ENCODE measurements around the gene ST3GAL2. TPM values are rescaled to one million over a fixed set of nuclear protein-coding genes. Genes with fewer than 3 reads are reported as not detected.

The ST3GAL2 gene
- total RNA-seq, 1 experiment from 2014 or later = 45.9 TPM

DNA sequence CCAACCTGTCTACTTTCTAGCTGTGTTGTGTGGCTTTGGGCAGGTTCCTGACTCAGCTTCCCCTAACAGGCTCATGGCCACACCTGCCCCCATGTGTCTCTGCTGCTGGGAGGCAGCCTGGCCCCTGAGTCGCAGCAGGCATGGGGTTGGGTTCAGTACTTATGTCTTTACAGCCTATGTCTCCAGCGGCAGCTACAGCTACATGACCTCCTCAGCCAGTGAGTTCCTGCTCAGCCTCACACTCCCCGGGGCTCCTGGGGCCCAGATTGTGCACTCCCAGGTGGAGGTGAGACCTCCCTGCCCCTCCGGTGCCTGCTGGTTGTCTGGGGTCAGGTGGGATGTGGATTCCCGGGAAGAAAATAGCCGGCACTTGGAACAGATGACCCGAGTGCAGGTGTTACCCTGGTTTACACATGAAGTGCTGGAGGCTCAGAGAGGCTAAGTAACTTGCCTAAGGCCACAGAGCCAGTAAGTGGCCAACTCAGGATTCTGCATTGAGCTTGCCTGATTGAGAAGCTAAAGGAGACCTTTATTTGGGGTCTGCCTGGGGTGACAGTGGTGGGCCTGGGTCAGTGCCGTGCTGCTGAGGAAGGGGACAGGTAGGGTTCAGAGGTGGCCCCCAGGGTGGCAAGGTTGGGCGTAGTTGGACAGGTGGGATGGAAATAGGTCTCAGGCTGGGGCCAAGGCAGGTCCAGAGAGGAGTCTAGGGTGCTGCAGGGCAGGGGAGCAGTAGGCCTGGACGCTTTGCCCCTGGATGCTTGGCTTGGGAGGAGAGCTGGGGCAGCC, 31.4 kb upstream of the ST3GAL2 start:
- H3K18ac ChIP-seq (ENCODE audit: insufficient read length, low read depth, low read length) = no peak overlapping the region
- H3K9ac ChIP-seq (ENCODE audit: extremely low read depth, insufficient read length, low read length) = no peak overlapping the region
- no peak overlapping the region for H2BK12ac ChIP-seq (ENCODE audit: insufficient read length, low read depth, low read length)
- H2BK20ac ChIP-seq (ENCODE audit: low read depth, low read length, poor library complexity, severe bottlenecking) = no peak overlapping the region
- H3K56ac ChIP-seq (ENCODE audit: insufficient read length, low read depth, low read length) = no peak overlapping the region
- H3K9me3 ChIP-seq (ENCODE audit: control insufficient read depth, low read depth, low read length) = no peaks in the 10 kb centered on the region
- H4K91ac ChIP-seq (ENCODE audit: insufficient read length, low read depth, low read length) = no peak overlapping the region
- no peak overlapping the region for H2AK5ac ChIP-seq (ENCODE audit: insufficient read length, low read length)
- TF ChIP-seq, protein P1, sequence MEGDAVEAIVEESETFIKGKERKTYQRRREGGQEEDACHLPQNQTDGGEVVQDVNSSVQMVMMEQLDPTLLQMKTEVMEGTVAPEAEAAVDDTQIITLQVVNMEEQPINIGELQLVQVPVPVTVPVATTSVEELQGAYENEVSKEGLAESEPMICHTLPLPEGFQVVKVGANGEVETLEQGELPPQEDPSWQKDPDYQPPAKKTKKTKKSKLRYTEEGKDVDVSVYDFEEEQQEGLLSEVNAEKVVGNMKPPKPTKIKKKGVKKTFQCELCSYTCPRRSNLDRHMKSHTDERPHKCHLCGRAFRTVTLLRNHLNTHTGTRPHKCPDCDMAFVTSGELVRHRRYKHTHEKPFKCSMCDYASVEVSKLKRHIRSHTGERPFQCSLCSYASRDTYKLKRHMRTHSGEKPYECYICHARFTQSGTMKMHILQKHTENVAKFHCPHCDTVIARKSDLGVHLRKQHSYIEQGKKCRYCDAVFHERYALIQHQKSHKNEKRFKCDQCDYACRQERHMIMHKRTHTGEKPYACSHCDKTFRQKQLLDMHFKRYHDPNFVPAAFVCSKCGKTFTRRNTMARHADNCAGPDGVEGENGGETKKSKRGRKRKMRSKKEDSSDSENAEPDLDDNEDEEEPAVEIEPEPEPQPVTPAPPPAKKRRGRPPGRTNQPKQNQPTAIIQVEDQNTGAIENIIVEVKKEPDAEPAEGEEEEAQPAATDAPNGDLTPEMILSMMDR (conservative IDR thresholded peaks at IDR 0.05) = no peak
- no peak overlapping the region for H3K23ac ChIP-seq (ENCODE audit: insufficient read length, low read depth, low read length)
- H3K79me1 ChIP-seq (ENCODE audit: insufficient read depth, low read depth, low read length, poor library complexity, severe bottlenecking) = no peaks in the 10 kb centered on the region
- no peaks in the 10 kb centered on the region for H3K27me3 Mint-ChIP-seq (ENCODE audit: low read depth)
- H2BK5ac ChIP-seq (ENCODE audit: insufficient read length, low read length) = no peak overlapping the region
- H3K4me1 Mint-ChIP-seq = peaks cover 3 to 7% of the 10 kb centered on the region in 2 experiments; a peak in 3 of 4 replicates
- H4K8ac ChIP-seq (replicated peaks; ENCODE audit: insufficient read length, low read depth, low read length) = no peak overlapping the region
- no peak overlapping the region for H3K4me2 ChIP-seq (ENCODE audit: insufficient read depth, insufficient read length, low read length)
- H3K4me1 ChIP-seq (ENCODE audit: insufficient read depth, low read length) = no peaks in the 10 kb centered on the region
- H4K5ac ChIP-seq (ENCODE audit: insufficient read length, low read depth, low read length) = no peak overlapping the region
- H3K4ac ChIP-seq (ENCODE audit: low read depth, low read length) = no peak overlapping the region
- H4K20me1 ChIP-seq (ENCODE audit: control insufficient read depth, insufficient read depth, insufficient read length) = no peaks in the 10 kb centered on the region
- no peaks in the 10 kb centered on the region for H3K23me2 ChIP-seq (ENCODE audit: insufficient read length, low read depth, low read length, poor library complexity, severe bottlenecking)
- no peak overlapping the region for H3K27ac ChIP-seq (ENCODE audit: insufficient read length, low read depth, low read length)
- no peak overlapping the region for H2BK15ac ChIP-seq (ENCODE audit: low read depth, low read length)
- H2AFZ ChIP-seq (ENCODE audit: low read length) = no peak overlapping the region
- WGBS (ENCODE audit: extremely low coverage, insufficient read length, low lambda C conversion rate) = no CpG with 5 or more reads among the region's 10 CpGs
- H3K4me3 Mint-ChIP-seq = no peak overlapping the region; a peak in 1 of 5 replicates
- H3K36me3 Mint-ChIP-seq (ENCODE audit: insufficient read depth in 1 of 3, low read depth in 3 of 3) = no peaks in the 10 kb centered on the region
- no peaks in the 10 kb centered on the region for H3K27me3 ChIP-seq (ENCODE audit: insufficient read depth, low read length)
- no peak overlapping the region; the same call in 1 of the 2 replicates for H3K14ac ChIP-seq (ENCODE audit: insufficient read depth, low read length)
- no peak for DNase-seq
- H3K9me3 Mint-ChIP-seq = no peaks in the 10 kb centered on the region
- peak overlapping the region in 1 of 3 experiments; percentile 58; a peak in 4 of 7 replicates for H3K27ac Mint-ChIP-seq
- no peaks in the 10 kb centered on the region for H3K79me2 ChIP-seq (ENCODE audit: insufficient read depth, low read length)
- no peak overlapping the region for H2BK120ac ChIP-seq (ENCODE audit: low read depth, low read length, poor library complexity, severe bottlenecking)
- H3T11ph ChIP-seq (ENCODE audit: low read length) = no peak overlapping the region
